Measurements from ENCODE around the gene KCNT2. TPM values are rescaled to one million over a fixed set of nuclear protein-coding genes. Genes with fewer than 3 reads are reported as not detected.

Gene KCNT2
- total RNA-seq, 6 donors from 2014 or later = 2.7 to 9.9 (median 5.9) TPM

DNA sequence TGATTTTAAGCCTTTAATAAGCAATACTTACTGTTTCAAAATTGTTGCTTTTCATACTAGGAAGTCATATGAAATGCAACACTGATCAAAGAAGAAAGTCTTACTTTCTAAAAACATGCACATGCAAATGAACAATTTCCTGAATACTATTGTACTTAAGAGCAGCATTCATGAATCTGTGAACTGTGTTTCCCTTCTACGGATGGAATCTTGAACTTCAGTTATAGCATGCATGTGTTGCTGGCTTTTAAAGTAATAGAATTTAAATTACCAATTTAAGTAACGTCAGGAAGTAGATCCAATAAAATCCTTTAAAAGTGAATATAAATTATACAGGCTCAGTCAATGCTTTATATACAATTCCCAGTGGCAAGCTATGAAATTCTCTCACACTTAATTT, 348.9 kb downstream of the KCNT2 start:
- H3K4me3 ChIP-seq = no peak overlapping the region
- H3K9me3 ChIP-seq = no peaks in the 10 kb centered on the region
- WGBS, 2 donors = 55 to 67% methylated on average over 2 of the region's 2 CpGs
- ATAC-seq (ENCODE audit: low FRiP score in 2 of 2) (no peak), DNase-seq (no peak)
- H3K4me1 ChIP-seq = no peaks in the 10 kb centered on the region
- TF ChIP-seq POLR2A (IDR thresholded peaks at IDR 0.05) (no peak), POLR2AphosphoS5 (IDR thresholded peaks at IDR 0.05) (no peak), EP300 (IDR thresholded peaks at IDR 0.05) (no peak)
- H3K36me3 ChIP-seq = no peaks in the 10 kb centered on the region
- no peaks in the 10 kb centered on the region for H3K27me3 ChIP-seq
- H3K27ac ChIP-seq = no peak overlapping the region

DNA sequence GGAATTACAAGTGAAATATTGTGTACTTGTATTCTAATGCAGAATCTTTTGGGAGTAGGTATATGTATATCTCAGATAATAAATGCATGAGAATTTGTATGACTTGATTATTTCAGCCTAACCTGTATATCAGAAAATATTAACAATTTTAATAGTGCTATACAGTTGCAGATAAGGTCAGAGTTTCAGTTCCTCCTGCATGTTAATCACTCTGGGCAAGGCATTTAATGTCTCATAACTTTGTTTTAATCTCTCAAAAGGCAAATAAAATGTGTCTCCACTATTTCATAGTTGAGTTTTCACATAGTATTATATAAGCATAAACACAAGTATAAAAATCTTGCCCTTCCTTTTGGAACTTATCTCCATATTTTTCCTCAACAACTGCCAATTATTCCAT, 352.5 kb downstream of the KCNT2 start:
- no peak for TF ChIP-seq POLR2A (IDR thresholded peaks at IDR 0.05)
- no peak for TF ChIP-seq POLR2AphosphoS5 (IDR thresholded peaks at IDR 0.05)
- no peak for TF ChIP-seq EP300 (IDR thresholded peaks at IDR 0.05)
- Histone ChIP-seq H3K4me1 (no peaks in the 10 kb centered on the region), H3K9me3 (no peaks in the 10 kb centered on the region), H3K36me3 (no peaks in the 10 kb centered on the region), H3K4me3 (no peak overlapping the region), H3K27me3 (no peaks in the 10 kb centered on the region), H3K27ac (no peak overlapping the region)
- DNase-seq (no peak), ATAC-seq (ENCODE audit: low FRiP score in 2 of 2) (no peak)

DNA sequence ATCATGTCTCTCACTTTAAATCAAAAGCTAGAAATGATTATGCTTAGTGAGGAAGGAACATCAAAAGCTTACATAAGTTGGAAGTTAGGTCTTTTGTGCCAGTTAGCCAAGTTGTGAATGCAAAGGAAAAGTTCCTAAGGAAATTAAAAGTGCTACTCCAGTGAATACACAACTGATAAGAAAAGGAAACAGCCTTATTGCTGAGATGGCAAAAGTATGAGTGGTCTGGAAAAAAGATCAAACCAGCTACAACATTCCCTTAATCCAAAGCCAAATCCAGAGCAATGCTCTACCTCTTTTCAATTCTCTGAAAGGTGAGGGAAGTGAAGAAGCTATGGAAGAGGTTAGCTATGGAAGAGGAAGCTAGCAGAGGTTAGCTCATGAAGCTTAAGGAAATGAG, 378.7 kb downstream of the KCNT2 start:
- DNase-seq (no peak), ATAC-seq (ENCODE audit: low FRiP score in 2 of 2) (no peak)
- Histone ChIP-seq H3K27me3 (no peaks in the 10 kb centered on the region), H3K36me3 (no peaks in the 10 kb centered on the region), H3K27ac (no peak overlapping the region), H3K4me1 (no peaks in the 10 kb centered on the region), H3K4me3 (no peak overlapping the region), H3K9me3 (no peaks in the 10 kb centered on the region)
- TF ChIP-seq CTCF (IDR thresholded peaks at IDR 0.05) = no peak

DNA sequence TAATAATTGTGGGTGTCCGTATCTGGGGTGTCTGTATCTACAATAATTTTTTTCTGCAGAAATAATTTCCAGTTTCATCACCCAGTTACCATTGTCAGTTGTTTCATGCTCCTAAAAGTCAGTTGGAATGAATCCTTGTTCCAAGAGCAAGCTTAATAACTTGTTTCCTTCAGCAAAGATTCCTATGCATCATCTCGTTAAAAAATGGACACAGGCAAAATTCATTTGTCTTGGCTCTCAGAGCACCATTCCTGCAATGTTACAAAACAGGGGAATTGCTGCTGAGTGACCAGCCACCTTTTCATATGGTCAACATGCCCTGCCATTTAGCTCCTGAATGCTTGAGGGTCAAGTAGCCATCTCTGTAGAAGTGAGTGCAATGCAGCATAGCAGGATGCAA, 393.4 kb downstream of the KCNT2 start:
- TF ChIP-seq CTCF (IDR thresholded peaks at IDR 0.05) = no peak
- TF ChIP-seq POLR2AphosphoS5 (IDR thresholded peaks at IDR 0.05) = no peak
- TF ChIP-seq POLR2A (IDR thresholded peaks at IDR 0.05) = no peak
- no peak for TF ChIP-seq EP300 (IDR thresholded peaks at IDR 0.05)
- H3K4me1 ChIP-seq = no peaks in the 10 kb centered on the region
- WGBS, 2 donors = 88 to 92% methylated on average over 2 of the region's 2 CpGs
- no peak for ATAC-seq (ENCODE audit: low FRiP score in 2 of 2)
- H3K36me3 ChIP-seq = no peaks in the 10 kb centered on the region
- H3K27ac ChIP-seq = no peak overlapping the region
- no peaks in the 10 kb centered on the region for H3K27me3 ChIP-seq
- H3K4me3 ChIP-seq = no peak overlapping the region
- no peak for DNase-seq
- H3K9me3 ChIP-seq = no peaks in the 10 kb centered on the region

- Histone ChIP-seq H3K4me3 (no peak overlapping the region), H3K9me3 (no peaks in the 10 kb centered on the region), H3K27ac (no peak overlapping the region), H3K27me3 (no peaks in the 10 kb centered on the region), H3K36me3 (no peaks in the 10 kb centered on the region), H3K4me1 (no peaks in the 10 kb centered on the region)
- 60 to 70% methylated on average over 2 of the region's 2 CpGs for WGBS, 2 donors
- TF ChIP-seq EP300 (IDR thresholded peaks at IDR 0.05) (no peak), CTCF (IDR thresholded peaks at IDR 0.05) (no peak), POLR2AphosphoS5 (IDR thresholded peaks at IDR 0.05) (no peak), POLR2A (IDR thresholded peaks at IDR 0.05) (no peak)
- DNase-seq = no peak
- peak in 1 of 2 donors; percentile 61 for ATAC-seq (ENCODE audit: low FRiP score in 2 of 2)
Measured at GRCh38 chr1:196209983-196210382, 398.3 kb downstream of the KCNT2 start.

- TF ChIP-seq POLR2AphosphoS5 (IDR thresholded peaks at IDR 0.05) (no peak), EP300 (IDR thresholded peaks at IDR 0.05) (no peak), CTCF (IDR thresholded peaks at IDR 0.05) (no peak), POLR2A (IDR thresholded peaks at IDR 0.05) (no peak)
- H3K4me3 ChIP-seq = no peak overlapping the region
- ATAC-seq (ENCODE audit: low FRiP score in 2 of 2) = peak in 1 of 2 donors; percentile 61
- H3K36me3 ChIP-seq = no peaks in the 10 kb centered on the region
- H3K27me3 ChIP-seq = no peaks in the 10 kb centered on the region
- no peaks in the 10 kb centered on the region for H3K9me3 ChIP-seq
- H3K27ac ChIP-seq = no peak overlapping the region
- WGBS, 2 donors = 72 to 80% methylated on average over 3 of the region's 3 CpGs
- DNase-seq = no peak
- H3K4me1 ChIP-seq = no peaks in the 10 kb centered on the region
Measured at GRCh38 chr1:196209265-196209664, 399.0 kb downstream of the KCNT2 start.
